PC-3 (cell line): Measurements from ENCODE around the gene GCH1. TPM values are rescaled to one million over a fixed set of nuclear protein-coding genes. Genes with fewer than 3 reads are reported as not detected.

Experiments used
- ATAC-seq: fragments of 200-7000 bp; cut with Tn5 transposase; 2 replicates; pipeline ENCODE4 v1.9.1; 2020; ENCODE audit warnings: mild to moderate bottlenecking, moderate library complexity
- BruUV-seq: library from RNA; stranded (reverse); fragments of 400-500 nt; replicated peaks from 2 replicates; lab custom pipeline; 2021; lab: Mats Ljungman, UMichigan
- CTCF ChIA-PET: fragments of 300-600 bp; sonication (Branson Sonifier 250); formaldehyde crosslinking; loops from one replicate; lab custom pipeline; 2022; ENCODE audit warnings: antibody characterized with exemption; lab: Charles Lee
- POLR2A ChIA-PET: fragments of 300-600 bp; sonication (Branson Sonifier 250); formaldehyde crosslinking; loops from one replicate; lab custom pipeline; 2022; ENCODE audit warnings: antibody characterized with exemption; ENCODE audit not compliant: unreplicated experiment; lab: Charles Lee
- DNase-seq: peaks from one replicate; pipeline ENCODE4 v3.0.0-alpha.2; 2015
- H2AFZ ChIP-seq: fragments of 300-600 bp; sonication (generic); 2 replicates; pipeline ENCODE4 v1.6.0; 2016; ENCODE audit warnings: antibody characterized with exemption, low read length
- H3F3A ChIP-seq: fragments of 300-600 bp; sonication (generic); one replicate; pipeline ENCODE4 v1.6.0; 2017; ENCODE audit warnings: antibody characterized with exemption, low read length, control low read depth, mild to moderate bottlenecking; ENCODE audit not compliant: unreplicated experiment
- H3K27ac ChIP-seq: fragments of 300-600 bp; sonication (generic); 2 replicates; pipeline ENCODE4 v1.5.1; 2016; ENCODE audit warnings: mild to moderate bottlenecking, low read length
- H3K27me3 ChIP-seq: fragments of 300-600 bp; sonication (generic); 2 replicates; pipeline ENCODE4 v1.6.1; 2016; ENCODE audit warnings: low read length, mixed read lengths
- H3K36me3 ChIP-seq: fragments of 300-600 bp; sonication (generic); 2 replicates; pipeline ENCODE4 v1.6.1; 2016; ENCODE audit warnings: low read depth, mixed run types, low read length, mixed read lengths
- H3K4me1 ChIP-seq: fragments of 300-600 bp; sonication (generic); 2 replicates; pipeline ENCODE4 v1.5.1; 2016; ENCODE audit warnings: low read length; ENCODE audit not compliant: insufficient read depth
- H3K4me2 ChIP-seq: fragments of 300-600 bp; sonication (generic); 2 replicates; pipeline ENCODE4 v1.6.0; 2016; ENCODE audit warnings: low read length
- H3K4me3 ChIP-seq: fragments of 300-600 bp; sonication (generic); 2 replicates; pipeline ENCODE4 v1.5.1; 2016; ENCODE audit warnings: mild to moderate bottlenecking, low read length, mixed read lengths
- H3K79me2 ChIP-seq: fragments of 300-600 bp; sonication (generic); 2 replicates; pipeline ENCODE4 v1.6.1; 2017; ENCODE audit warnings: low read length, mixed read lengths
- H3K9ac ChIP-seq: fragments of 300-600 bp; sonication (generic); 2 replicates; pipeline ENCODE4 v1.6.0; 2016; ENCODE audit warnings: mild to moderate bottlenecking, low read length
- H3K9me2 ChIP-seq: fragments of 300-600 bp; sonication (generic); replicated peaks from 2 replicates; pipeline ENCODE4 v1.6.1; 2016; ENCODE audit warnings: mixed run types, low read length, mixed read lengths
- H3K9me3 ChIP-seq: fragments of 300-600 bp; sonication (generic); 2 replicates; pipeline ENCODE4 v1.6.1; 2016; ENCODE audit warnings: low read length, mixed read lengths
- H4K20me1 ChIP-seq: fragments of 300-600 bp; sonication (generic); 2 replicates; pipeline ENCODE4 v1.6.1; 2016; ENCODE audit warnings: low read length, mixed read lengths
- EZH2 ChIP-seq: fragments of 300-600 bp; sonication (generic); IDR thresholded peaks from one replicate; pipeline ENCODE4 v1.6.1; 2017; ENCODE audit warnings: antibody characterized with exemption, mild to moderate bottlenecking, low read length; ENCODE audit not compliant: unreplicated experiment
- EZH2phosphoT487 ChIP-seq: fragments of 300-600 bp; sonication (generic); IDR thresholded peaks from 2 replicates; pipeline ENCODE4 v1.6.1; 2018; ENCODE audit warnings: mild to moderate bottlenecking, antibody characterized with exemption, low read length, borderline replicate concordance
- intact Hi-C: fragments of 100-400 bp; cut with micrococcal nuclease; formaldehyde crosslinking; loops from 2 replicates; pipeline ENCODE4 v1.9.0; 2023
- total RNA-seq: library from RNA; depleted of rRNA; stranded (reverse); fragments of >200 nt; gene quantifications from 2 replicates; pipeline ENCODE4 v1.2.3, GENCODE V29; 2014
- TF ChIP-seq, protein P1 (sequence below): fragments of 300-600 bp; sonication (generic); conservative IDR thresholded peaks from 2 replicates; pipeline ENCODE4 v1.5.1; 2017; ENCODE audit warnings: antibody characterized with exemption, low read depth, mild to moderate bottlenecking, low read length

The GCH1 gene
- total RNA-seq, 1 experiment from 2014 or later: 26.6 TPM

DNA sequence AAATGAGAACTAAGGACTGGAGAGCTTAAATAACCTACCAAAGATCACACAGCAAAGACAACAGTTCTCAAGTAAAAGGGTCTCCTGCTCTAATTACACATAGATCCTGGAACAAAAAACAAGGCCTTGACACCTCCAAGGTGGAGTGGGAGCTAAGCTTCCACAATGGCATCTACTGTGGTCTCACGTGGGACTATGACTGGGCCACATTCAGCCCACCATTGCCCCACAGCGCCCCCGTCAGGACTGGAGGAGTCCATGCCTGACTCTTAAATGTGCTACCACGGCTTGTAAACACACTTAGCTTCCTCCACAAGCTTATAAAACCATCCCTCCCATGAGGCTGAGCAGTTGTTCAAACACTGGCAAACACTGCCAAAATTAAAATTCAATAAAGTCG is 88.5 kb downstream of the GCH1 start:
- H3K27me3 ChIP-seq: no peaks in the 10 kb centered on the region
- BruUV-seq: no TSS peak
- H3K79me2 ChIP-seq: no peaks in the 10 kb centered on the region
- no peaks in the 10 kb centered on the region for H3F3A ChIP-seq
- no peaks in the 10 kb centered on the region for H4K20me1 ChIP-seq
- intact Hi-C loops: loop anchor here (10.0 kb wide), 1 partner anchor 161 kb away; no protein-coding TSS in a partner anchor
- TF ChIP-seq, protein P1, sequence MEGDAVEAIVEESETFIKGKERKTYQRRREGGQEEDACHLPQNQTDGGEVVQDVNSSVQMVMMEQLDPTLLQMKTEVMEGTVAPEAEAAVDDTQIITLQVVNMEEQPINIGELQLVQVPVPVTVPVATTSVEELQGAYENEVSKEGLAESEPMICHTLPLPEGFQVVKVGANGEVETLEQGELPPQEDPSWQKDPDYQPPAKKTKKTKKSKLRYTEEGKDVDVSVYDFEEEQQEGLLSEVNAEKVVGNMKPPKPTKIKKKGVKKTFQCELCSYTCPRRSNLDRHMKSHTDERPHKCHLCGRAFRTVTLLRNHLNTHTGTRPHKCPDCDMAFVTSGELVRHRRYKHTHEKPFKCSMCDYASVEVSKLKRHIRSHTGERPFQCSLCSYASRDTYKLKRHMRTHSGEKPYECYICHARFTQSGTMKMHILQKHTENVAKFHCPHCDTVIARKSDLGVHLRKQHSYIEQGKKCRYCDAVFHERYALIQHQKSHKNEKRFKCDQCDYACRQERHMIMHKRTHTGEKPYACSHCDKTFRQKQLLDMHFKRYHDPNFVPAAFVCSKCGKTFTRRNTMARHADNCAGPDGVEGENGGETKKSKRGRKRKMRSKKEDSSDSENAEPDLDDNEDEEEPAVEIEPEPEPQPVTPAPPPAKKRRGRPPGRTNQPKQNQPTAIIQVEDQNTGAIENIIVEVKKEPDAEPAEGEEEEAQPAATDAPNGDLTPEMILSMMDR: peak; percentile 93
- TF ChIP-seq EZH2: no peak
- H3K9ac ChIP-seq: no peak overlapping the region
- no peaks in the 10 kb centered on the region for H3K9me3 ChIP-seq
- POLR2A ChIA-PET: no interaction called here
- ATAC-seq: no peak
- CTCF ChIA-PET: interaction anchor here (0.6 kb wide), 4 partner anchors 31 to 471 kb away, joined by 3 to 9 read pairs (median 4); no protein-coding TSS in a partner anchor
- H3K27ac ChIP-seq: no peak overlapping the region
- H3K4me2 ChIP-seq: no peak overlapping the region
- H2AFZ ChIP-seq: 0 out of 2 replicates have a peak overlapping the region, but pooled peaks have one; percentile 25
- H3K36me3 ChIP-seq: no peaks in the 10 kb centered on the region
- H3K9me2 ChIP-seq: 0 out of 2 replicates have a peak, but pooled peaks cover 3% of the 10 kb centered on the region
- peak; percentile 53 for DNase-seq
- H3K4me3 ChIP-seq: no peak overlapping the region
- peaks cover 8% of the 10 kb centered on the region; the same call in 1 of the 2 replicates for H3K4me1 ChIP-seq

DNA sequence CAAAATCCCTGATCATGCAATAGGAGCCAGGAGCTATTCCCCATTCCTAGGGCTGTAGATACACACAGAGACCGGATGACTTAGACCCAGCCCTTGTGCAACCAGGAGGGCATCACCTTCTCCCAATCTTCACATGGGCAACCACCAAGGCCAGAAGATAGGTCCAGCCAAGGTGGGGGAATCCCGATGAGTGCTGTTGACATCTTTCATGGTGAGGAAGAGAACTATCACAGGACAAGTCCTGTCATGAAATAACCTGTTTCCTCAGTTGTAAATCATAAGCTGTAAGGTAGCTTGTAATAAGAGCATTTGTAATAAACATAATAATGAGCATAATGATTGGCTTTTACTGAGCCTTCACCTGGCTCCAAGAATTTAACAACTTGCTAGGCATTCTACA is 89.5 kb downstream of the GCH1 start:
- no peak for DNase-seq
- no peaks in the 10 kb centered on the region for H3F3A ChIP-seq
- ChIA-PET CTCF (interaction anchor here (0.6 kb wide), 1 partner anchor 264 kb away, joined by 5 read pairs; no protein-coding TSS in a partner anchor), POLR2A (interaction anchor here (0.6 kb wide), 1 partner anchor 14 kb away, joined by 5 read pairs; no protein-coding TSS in a partner anchor)
- no peak overlapping the region for H3K4me2 ChIP-seq
- no peak overlapping the region for H3K4me3 ChIP-seq
- H3K9ac ChIP-seq: no peak overlapping the region
- no peak overlapping the region for H2AFZ ChIP-seq
- H4K20me1 ChIP-seq: no peaks in the 10 kb centered on the region
- no peak for ATAC-seq
- TF ChIP-seq EZH2 (no peak), EZH2phosphoT487 (no peak)
- TF ChIP-seq, protein P1: no peak
- H3K9me3 ChIP-seq: no peaks in the 10 kb centered on the region
- no peaks in the 10 kb centered on the region for H3K36me3 ChIP-seq
- H3K27ac ChIP-seq: no peak overlapping the region
- peaks cover 2% of the 10 kb centered on the region; the same call in 1 of the 2 replicates for H3K4me1 ChIP-seq
- 0 out of 2 replicates have a peak, but pooled peaks cover 3% of the 10 kb centered on the region for H3K9me2 ChIP-seq
- H3K27me3 ChIP-seq: no peaks in the 10 kb centered on the region
- no TSS peak for BruUV-seq
- intact Hi-C loops: loop anchor here (10.0 kb wide), 1 partner anchor 162 kb away; no protein-coding TSS in a partner anchor
- H3K79me2 ChIP-seq: no peaks in the 10 kb centered on the region

DNA sequence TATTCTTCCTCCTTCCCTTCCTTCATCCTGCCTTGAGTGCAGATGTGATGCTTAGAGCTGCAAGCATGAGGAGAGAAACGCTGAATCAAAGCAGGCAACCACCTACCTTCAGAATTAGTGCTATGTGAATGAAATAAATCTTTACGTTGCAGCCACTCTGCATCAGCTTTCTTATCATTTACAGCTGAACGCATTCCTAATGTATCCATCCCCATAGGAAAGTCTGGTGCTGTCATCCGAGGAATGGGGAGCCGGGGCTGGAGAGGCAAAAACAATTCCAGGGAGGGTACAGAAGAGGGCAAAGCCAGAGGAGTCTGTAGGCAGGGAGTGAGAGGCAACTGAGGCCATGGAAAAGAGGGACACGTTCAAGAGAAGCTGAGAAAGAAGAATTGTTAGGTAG is 90.0 kb downstream of the GCH1 start:
- no peak for ATAC-seq
- ChIA-PET POLR2A (interaction anchor here (0.7 kb wide), 1 partner anchor 302 kb away, joined by 5 read pairs; no protein-coding TSS in a partner anchor), CTCF (interaction anchor here (0.6 kb wide), 1 partner anchor 264 kb away, joined by 5 read pairs; no protein-coding TSS in a partner anchor)
- Histone ChIP-seq H3F3A (no peaks in the 10 kb centered on the region), H3K4me3 (no peak overlapping the region), H3K79me2 (no peaks in the 10 kb centered on the region), H3K9me2 (0 out of 2 replicates have a peak, but pooled peaks cover 3% of the 10 kb centered on the region), H3K9me3 (no peaks in the 10 kb centered on the region), H3K36me3 (no peaks in the 10 kb centered on the region), H3K27ac (no peak overlapping the region), H4K20me1 (no peaks in the 10 kb centered on the region), H3K4me2 (no peak overlapping the region), H3K9ac (no peak overlapping the region), H3K27me3 (no peaks in the 10 kb centered on the region), H3K4me1 (no peaks in the 10 kb centered on the region), H2AFZ (no peak overlapping the region)
- TF ChIP-seq EZH2phosphoT487: no peak
- TF ChIP-seq, protein P1: no peak
- no peak for TF ChIP-seq EZH2
- BruUV-seq: no TSS peak
- intact Hi-C loops: loop anchor here (10.0 kb wide), 1 partner anchor 162 kb away; no protein-coding TSS in a partner anchor
- no peak for DNase-seq
